GM12864 (cell line): Measurements from ENCODE around the gene TCF15.

Experiments used
- DNase-seq: peaks from one replicate; pipeline ENCODE4 v3.0.0-alpha.2; 2011; ENCODE audit warnings: low read depth
- H3K4me3 ChIP-seq: 2 replicates; pipeline ENCODE4 v1.5.1; 2011; ENCODE audit warnings: mild to moderate bottlenecking, low read depth, low read length, control low read depth
- CTCF ChIP-seq: IDR thresholded peaks from 2 replicates; pipeline ENCODE4 v1.5.1; 2011; ENCODE audit warnings: low read depth, mild to moderate bottlenecking, moderate library complexity, low read length, control low read depth, inconsistent platforms; ENCODE audit errors: missing control alignments

TCF15 gene

GRCh38 chr20:631101-631500, 21.0 kb upstream of the TCF15 start:
- TF ChIP-seq CTCF: no peak
- no peak for DNase-seq
- no peak overlapping the region for H3K4me3 ChIP-seq

GRCh38 chr20:626579-626978, 16.5 kb upstream of the TCF15 start:
- H3K4me3 ChIP-seq: no peak overlapping the region
- TF ChIP-seq CTCF: no peak
- no peak for DNase-seq

GRCh38 chr20:625360-625932, 15.3 kb upstream of the TCF15 start:
- no peak for TF ChIP-seq CTCF
- no peak overlapping the region for H3K4me3 ChIP-seq
- no peak for DNase-seq

- H3K4me3 ChIP-seq: no peak overlapping the region
- DNase-seq: no peak
- no peak for TF ChIP-seq CTCF
Measured at GRCh38 chr20:623704-624103, 13.6 kb upstream of the TCF15 start.

GRCh38 chr20:623021-623420, 12.9 kb upstream of the TCF15 start:
- no peak overlapping the region for H3K4me3 ChIP-seq
- TF ChIP-seq CTCF: no peak
- DNase-seq: no peak

- no peak overlapping the region for H3K4me3 ChIP-seq
- no peak for DNase-seq
- TF ChIP-seq CTCF: no peak
Measured at GRCh38 chr20:622161-622560, 12.1 kb upstream of the TCF15 start.

- TF ChIP-seq CTCF: no peak
- no peak overlapping the region for H3K4me3 ChIP-seq
- DNase-seq: no peak
Measured at GRCh38 chr20:621125-621756, 11.1 kb upstream of the TCF15 start.
